GM21619 (cell line): Measurements from ENCODE around the gene RAB22A.
A peak's percentile ranks its signal among the peaks of the same experiment; 100 is the strongest.

Source experiments
- ATAC-seq: cut with Tn5 transposase; IDR thresholded peaks from one replicate; pipeline ENCODE4 v1.9.1; 2021; ENCODE audit not compliant: unreplicated experiment

RAB22A gene

GRCh38 chr20:58309591-58310290 is at the start of gene RAB22A:
Gene RAB22A (plus strand): TSS chr20:58309715. CDS start chr20:58309977, 262 bp downstream.
- peak; percentile 72 for ATAC-seq

- no peak for ATAC-seq
Observed at GRCh38 chr20:58260006-58260405, 49.5 kb upstream of the RAB22A start.

GRCh38 chr20:58261660-58262059 is 47.9 kb upstream of the RAB22A start:
- ATAC-seq, result no peak

GRCh38 chr20:58264271-58264670 is 45.2 kb upstream of the RAB22A start:
- no peak for ATAC-seq

GRCh38 chr20:58267389-58268215 is 41.9 kb upstream of the RAB22A start:
- no peak for ATAC-seq

- no peak for ATAC-seq
Observed at GRCh38 chr20:58268421-58268821, 41.1 kb upstream of the RAB22A start.

- no peak for ATAC-seq
Observed at GRCh38 chr20:58268936-58269619, 40.4 kb upstream of the RAB22A start.

- ATAC-seq, result no peak
Observed at GRCh38 chr20:58271606-58272351, 37.7 kb upstream of the RAB22A start.

- no peak for ATAC-seq
Observed at GRCh38 chr20:58274384-58274783, 35.1 kb upstream of the RAB22A start.

- no peak for ATAC-seq
Observed at GRCh38 chr20:58277107-58277506, 32.4 kb upstream of the RAB22A start.

GRCh38 chr20:58277578-58278472 is 31.7 kb upstream of the RAB22A start:
- no peak for ATAC-seq

GRCh38 chr20:58286729-58287128 is 22.8 kb upstream of the RAB22A start:
- ATAC-seq, result no peak

- no peak for ATAC-seq
Observed at GRCh38 chr20:58287638-58288037, 21.9 kb upstream of the RAB22A start.

- no peak for ATAC-seq
Observed at GRCh38 chr20:58289143-58289542, 20.4 kb upstream of the RAB22A start.

- no peak for ATAC-seq
Observed at GRCh38 chr20:58293453-58293852, 16.1 kb upstream of the RAB22A start.

GRCh38 chr20:58294497-58295455 is 14.7 kb upstream of the RAB22A start:
- ATAC-seq, result no peak

GRCh38 chr20:58296051-58296837 is 13.3 kb upstream of the RAB22A start:
- no peak for ATAC-seq

- no peak for ATAC-seq
Observed at GRCh38 chr20:58297394-58297793, 12.1 kb upstream of the RAB22A start.
